Middle frontal gyrus (tissue), 1 donor: ENCODE measurements around the gene CALN1.
"Not testable (repeated sequence)": the region's sequence is repeated elsewhere in the genome, so short reads cannot be mapped to it uniquely, and the experiment has no call there.

Experiments used
- DNase-seq: peaks from one replicate; pipeline ENCODE4 v3.0.0-alpha.2; 2015; ENCODE audit warnings: low spot score; ENCODE audit errors: extremely low spot score

Gene CALN1

GRCh38 chr7:72409638-72410015, 2.5 kb downstream of the CALN1 start:
- DNase-seq = no peak

GRCh38 chr7:72408966-72409637, 3.0 kb downstream of the CALN1 start:
- no peak for DNase-seq

- DNase-seq = no peak
These were observed 5.2 kb downstream of the CALN1 start for GRCh38 chr7:72406820-72407403.

GRCh38 chr7:72405871-72406270, 6.3 kb downstream of the CALN1 start:
- no peak for DNase-seq

GRCh38 chr7:72405418-72405817, 6.7 kb downstream of the CALN1 start:
- peak; percentile 33 for DNase-seq

- no peak for DNase-seq
These were observed 7.4 kb downstream of the CALN1 start for GRCh38 chr7:72404743-72405142.

DNA sequence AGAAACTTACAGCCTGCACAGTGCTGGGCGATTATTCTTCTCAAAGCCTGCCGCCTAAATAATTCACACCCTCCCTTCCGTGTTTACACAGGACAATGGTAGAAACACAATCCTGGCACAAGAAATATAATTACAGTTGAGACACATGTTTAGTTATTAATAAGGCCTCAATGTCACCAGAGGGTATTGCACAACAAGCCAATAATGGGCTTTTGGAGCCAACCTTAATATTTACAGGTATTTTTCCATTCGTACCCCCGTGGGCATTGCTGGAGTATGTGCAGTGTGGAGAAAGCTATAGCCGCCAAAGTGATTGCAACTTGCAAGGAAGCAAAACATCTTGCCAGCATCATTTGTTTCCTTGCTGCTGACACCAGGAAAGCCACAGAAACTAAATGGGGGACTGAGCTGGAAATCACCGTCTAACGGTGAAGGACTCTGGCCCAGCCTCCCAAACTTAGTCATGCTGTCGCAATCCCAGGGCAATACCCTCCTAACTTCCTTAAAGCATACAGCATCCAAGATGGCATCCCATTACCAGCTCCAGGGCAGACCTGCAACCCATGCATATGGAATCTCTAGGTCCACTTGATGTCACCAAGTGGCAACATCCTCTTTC, 8.6 kb downstream of the CALN1 start:
- no peak for DNase-seq

DNA sequence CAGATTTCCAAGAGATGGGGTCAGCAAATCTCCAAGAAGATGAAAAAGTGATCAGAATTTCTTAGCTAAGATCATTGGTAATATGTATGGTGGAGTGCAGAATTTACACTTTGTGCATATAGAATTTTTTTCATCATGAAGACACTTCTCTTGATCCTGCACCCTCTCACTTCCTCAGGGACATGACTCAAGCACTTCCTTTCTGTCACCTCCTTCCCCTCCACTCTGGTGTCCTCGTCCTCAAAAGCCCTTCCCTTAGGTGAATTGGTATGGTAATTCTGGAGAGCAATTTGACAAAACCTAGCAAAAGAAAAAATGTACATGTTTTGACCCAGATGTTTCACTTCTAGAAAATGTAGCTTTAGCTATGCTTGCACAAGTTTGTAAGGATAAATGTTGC, 18.1 kb downstream of the CALN1 start:
- DNase-seq = no peak

DNA sequence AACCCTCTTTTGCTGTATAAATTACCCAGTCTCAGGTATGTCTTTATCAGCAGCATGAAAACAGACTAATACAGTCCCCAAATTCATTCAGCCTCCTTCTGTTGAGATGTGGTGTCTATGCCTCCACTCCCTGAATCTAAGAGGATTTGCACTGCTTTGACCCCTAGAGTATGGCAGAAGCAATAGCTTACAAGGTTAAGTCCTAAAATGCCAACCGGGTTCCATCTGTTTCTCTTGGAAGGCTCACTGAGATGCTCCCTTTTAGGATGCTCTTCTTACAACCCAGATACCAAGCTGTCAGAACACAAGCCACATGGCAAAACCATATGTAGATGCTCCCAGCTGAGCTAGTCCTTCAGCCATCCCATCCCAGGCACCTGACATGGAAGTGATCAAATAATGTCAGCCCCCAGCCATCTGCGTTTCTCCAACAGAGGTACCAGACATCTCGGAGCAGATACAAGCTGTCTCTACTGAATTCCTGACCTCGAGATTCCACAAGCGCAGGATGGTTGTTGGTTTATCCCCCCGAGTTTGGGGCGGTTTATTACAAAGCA, 20.2 kb downstream of the CALN1 start:
- no peak for DNase-seq

GRCh38 chr7:72386118-72386517, 26.0 kb downstream of the CALN1 start:
- no peak for DNase-seq

DNA sequence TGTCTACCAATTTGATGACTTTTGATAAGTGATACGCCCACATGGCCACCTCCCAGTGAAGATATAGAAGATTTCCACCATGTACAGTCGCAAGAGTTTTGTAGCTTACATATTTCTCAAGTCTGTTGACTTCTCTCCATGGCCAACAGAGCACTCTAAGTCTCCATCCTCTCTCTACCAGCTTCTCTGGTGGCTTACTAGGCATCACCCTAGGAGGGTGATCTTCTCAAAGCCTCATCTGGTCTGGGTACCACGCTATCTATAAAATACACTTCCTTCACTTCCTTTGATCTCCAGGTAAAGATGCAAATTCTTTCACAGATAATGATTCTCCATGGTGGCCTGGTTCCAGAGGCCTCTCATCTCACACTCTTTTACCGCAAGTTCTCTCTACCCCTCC, 49.9 kb downstream of the CALN1 start:
- DNase-seq = no peak

DNA sequence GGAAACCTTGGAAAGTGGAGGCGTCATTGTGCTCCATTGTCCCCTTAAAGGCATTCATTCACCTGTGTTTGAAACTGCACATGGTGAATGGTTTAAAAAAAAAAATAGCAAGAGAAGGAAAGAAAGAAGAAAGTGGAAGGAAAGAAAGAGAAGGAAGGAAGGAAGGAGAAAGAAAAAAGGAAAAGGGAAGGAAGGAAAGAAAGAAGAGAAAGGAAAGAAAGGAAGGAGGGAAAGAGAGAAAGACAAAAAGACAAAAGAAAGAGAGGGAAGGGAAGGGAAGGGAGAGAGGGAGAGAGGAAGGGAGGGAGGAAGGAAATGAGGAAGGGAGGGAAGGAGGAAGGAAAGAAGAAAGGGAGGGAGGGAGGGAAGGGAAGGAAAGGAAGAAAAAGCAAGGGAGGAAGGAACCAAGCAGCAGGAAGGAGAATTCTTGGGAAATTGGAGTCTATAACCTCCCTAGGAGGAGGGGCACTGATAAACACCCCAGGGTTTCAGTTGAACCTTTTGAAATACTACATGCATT, 66.9 kb downstream of the CALN1 start:
- no peak for DNase-seq

DNA sequence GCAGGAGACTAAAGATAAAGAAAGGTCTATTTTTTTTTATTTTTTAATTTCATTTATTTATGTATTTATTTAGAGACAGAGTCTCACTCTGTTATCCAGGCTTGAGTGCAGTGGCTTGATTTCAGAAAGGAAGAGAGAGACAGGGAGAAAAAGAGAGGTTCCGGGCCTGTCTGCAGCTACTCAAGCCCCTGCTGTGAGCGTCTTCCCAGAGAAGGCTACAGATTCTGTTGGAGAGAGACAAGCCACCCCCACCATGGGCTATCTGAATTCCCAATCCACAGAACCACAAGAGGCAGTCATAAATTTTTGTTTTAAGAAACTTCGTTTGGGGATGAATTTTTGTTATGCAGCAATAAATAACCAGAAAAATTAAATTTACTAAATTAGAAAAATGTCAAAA, 68.1 kb downstream of the CALN1 start:
- DNase-seq = no peak

GRCh38 chr7:72343354-72343753, 68.8 kb downstream of the CALN1 start:
- DNase-seq = not testable (repeated sequence)

DNA sequence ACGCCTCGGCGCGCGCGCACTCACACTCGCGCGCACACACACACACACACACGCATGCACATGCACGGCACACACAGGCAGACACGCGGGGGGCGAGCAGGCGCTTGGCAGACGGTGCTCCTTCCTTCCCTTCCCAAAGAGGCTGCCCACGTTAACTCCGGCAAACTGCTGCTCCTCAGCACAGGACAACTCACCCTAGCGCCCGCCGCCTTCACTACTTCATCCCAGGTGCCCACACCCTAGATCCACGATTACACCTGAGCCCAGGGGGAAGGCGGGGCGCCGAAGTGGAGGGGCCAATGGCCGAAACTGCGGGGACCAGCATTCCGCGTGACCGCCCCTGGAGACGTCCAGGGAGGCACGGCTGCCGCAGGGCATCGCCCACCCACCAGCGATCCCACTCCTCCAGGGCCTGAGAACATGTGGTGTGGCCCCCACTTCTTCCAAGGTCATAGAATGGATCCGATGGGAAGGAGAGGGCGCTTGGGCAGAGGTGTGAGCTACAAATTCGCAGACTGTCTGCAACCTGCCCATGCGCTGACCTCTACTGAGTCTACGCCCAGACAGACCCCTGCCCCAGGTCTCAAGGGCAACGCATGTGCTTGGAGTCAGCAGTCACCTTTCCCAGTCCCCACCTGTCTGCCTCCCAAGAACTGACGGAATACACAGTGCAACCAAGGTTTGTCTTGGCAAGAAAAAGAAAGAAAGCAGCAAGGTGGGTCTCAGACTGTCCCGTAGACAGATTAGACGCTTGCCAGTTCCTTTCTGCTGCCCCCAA, 74.6 kb downstream of the CALN1 start:
- DNase-seq = no peak

GRCh38 chr7:72336632-72337389, 75.3 kb downstream of the CALN1 start:
- DNase-seq = no peak

- DNase-seq = no peak
These were observed 75.8 kb downstream of the CALN1 start for GRCh38 chr7:72336382-72336631.

DNA sequence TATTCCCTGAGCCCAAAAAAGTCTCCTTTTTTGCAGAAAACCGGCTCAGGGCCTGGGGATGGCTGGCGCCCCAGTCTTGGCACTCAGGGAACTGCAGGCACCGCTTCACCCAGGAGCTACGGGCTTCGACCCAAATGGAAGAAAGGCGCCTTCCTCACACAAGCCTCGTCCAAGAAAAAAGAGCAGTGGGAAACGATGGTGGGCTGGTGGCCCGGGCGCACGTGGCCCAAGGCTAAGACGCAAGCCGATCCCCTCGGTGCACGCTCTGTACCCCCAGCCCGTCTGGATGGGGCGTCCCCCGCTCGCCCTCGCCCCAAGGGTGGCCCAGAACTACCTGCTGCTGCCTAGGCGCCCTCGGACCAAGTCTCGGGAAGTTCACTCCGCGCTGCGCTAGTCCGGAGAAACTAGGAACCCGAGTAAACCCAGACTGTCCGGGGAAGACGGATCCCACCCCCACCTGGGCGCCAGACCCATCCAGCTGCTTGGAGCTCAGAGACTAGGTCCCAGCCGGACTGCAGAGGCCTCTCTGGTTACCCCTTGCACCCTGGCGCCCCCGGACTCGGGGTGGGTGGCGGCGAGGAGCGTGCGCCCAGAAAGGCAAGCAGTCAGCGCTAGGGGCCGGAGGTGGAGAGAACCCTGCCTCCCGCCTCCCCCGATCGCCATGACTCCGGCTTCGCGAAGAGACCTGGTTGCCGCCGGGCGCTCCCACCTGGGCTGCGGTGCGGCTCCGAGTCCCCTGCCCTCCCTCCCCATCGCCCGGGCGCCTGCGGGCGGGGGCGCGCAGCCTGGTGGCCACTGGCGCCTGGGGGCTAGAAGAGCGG, 76.4 kb downstream of the CALN1 start:
- no peak for DNase-seq

GRCh38 chr7:72334698-72335097, 77.4 kb downstream of the CALN1 start:
- DNase-seq = no peak

GRCh38 chr7:72334066-72334465, 78.1 kb downstream of the CALN1 start:
- DNase-seq = no peak
